ENCODE data around the gene LPAR3.

GRCh38 chr1:84859866-84860265, 33.1 kb downstream of the LPAR3 start:
- TF ChIP-seq CTCF (IDR thresholded peaks at IDR 0.05) (no peak), POLR2A (IDR thresholded peaks at IDR 0.05) (no peak)
